Naive B cell (primary cell): ENCODE data around the gene ZC3H15. TPM values are rescaled to one million over a fixed set of nuclear protein-coding genes. Genes with fewer than 3 reads are reported as not detected.

Experiments used
- ATAC-seq, 2 donors: fragments of 150-1000 bp; cut with Tn5 transposase; 2 replicates each; pipeline ENCODE4 v1.10.0; 2021; ENCODE audit warnings: low read depth in 2 of 2, mild to moderate bottlenecking in 2 of 2, moderate library complexity in 2 of 2
- DNase-seq: peaks from one replicate; pipeline ENCODE4 v3.0.0; 2022
- H3K27ac Mint-ChIP-seq, 6 donors: one replicate each; pipeline ENCODE4 v1.8.0; 2020 to 2022; ENCODE audit warnings: mild to moderate bottlenecking in 6 of 6, mixed read lengths in 6 of 6, moderate library complexity in 5 of 6, inconsistent platforms in 2 of 6
- H3K27me3 Mint-ChIP-seq, 3 donors: one replicate each; pipeline ENCODE4 v1.8.0; 2021 to 2022; ENCODE audit warnings: mixed read lengths in 3 of 3, mild to moderate bottlenecking in 1 of 3
- H3K36me3 Mint-ChIP-seq, 2 donors: one replicate each; pipeline ENCODE4 v1.8.0; 2020 to 2022; ENCODE audit warnings: mixed read lengths in 2 of 2, inconsistent platforms in 1 of 2, mild to moderate bottlenecking in 1 of 2
- H3K4me1 Mint-ChIP-seq, 3 donors: one replicate each; pipeline ENCODE4 v1.8.0; 2020 to 2022; ENCODE audit warnings: mixed read lengths in 3 of 3, inconsistent platforms in 1 of 3, mild to moderate bottlenecking in 1 of 3, moderate library complexity in 1 of 3
- H3K4me3 Mint-ChIP-seq, 8 donors: one replicate each; pipeline ENCODE4 v1.8.0; 2020 to 2022; ENCODE audit warnings: mild to moderate bottlenecking in 8 of 8, mixed read lengths in 8 of 8, moderate library complexity in 8 of 8, inconsistent platforms in 2 of 8
- H3K9me3 Mint-ChIP-seq, 7 donors: one replicate each; pipeline ENCODE4 v1.8.0; 2020 to 2022; ENCODE audit warnings: mixed read lengths in 7 of 7, mild to moderate bottlenecking in 5 of 7, inconsistent platforms in 2 of 7, moderate library complexity in 1 of 7
- polyA plus RNA-seq, 6 donors: library from polyadenylated mRNA; unstranded; fragments of 300-500 nt; fragmentation: Illumina TruSeq; gene quantifications; one replicate each; pipeline ENCODE4 v1.2.3, GENCODE V29; 2021; ENCODE audit warnings: low read depth in 6 of 6

Gene ZC3H15
- polyA plus RNA-seq, 6 donors from 2014 or later = 50.2 to 73.9 (median 56.8) TPM

DNA sequence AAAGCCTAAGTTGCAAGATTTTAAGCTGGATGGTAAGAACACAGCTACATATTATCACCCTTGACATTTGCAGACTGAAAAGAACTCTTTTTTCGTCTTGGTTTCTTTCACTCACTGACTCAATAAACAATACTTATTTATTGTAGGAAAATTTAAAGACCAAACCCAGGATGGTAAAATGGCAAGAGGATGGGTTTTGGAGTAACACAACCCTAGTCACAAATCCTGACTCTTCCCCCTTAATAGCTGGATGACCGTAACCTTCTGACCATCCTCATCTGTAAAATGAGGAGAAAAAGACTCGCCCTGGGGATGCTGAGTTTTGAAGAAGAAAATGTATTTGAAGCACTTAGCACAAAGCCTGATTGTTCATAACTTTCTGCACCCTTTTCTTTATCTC, 48.3 kb downstream of the ZC3H15 start:
- DNase-seq (no peak), ATAC-seq (no peak)
- Mint-ChIP-seq H3K4me3 (no peak overlapping the region), H3K36me3 (no peaks in the 10 kb centered on the region), H3K27ac (no peak overlapping the region), H3K4me1 (no peaks in the 10 kb centered on the region), H3K9me3 (no peaks in the 10 kb centered on the region), H3K27me3 (peaks cover 0 to 16% (median 6%) of the 10 kb centered on the region in 3 donors)

DNA sequence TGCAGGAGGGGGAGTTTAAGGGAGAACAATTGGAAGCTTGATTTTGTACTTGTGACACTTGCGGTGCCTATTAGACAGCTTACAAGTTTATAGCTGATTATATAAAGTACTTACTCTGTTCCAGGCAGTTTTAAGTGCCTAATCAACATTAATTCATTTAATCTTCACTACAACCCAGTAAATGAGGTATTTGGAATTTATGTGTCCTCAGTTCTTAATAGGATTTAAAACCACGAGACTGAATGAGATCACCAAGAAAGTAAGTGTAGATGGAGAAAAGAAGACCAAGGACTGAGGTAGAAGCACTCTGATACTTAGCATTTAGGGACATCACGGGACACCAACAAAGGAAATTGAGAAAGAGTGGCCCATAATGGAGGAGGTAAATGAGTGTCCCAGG, 49.8 kb downstream of the ZC3H15 start:
- ATAC-seq = no peak
- H3K9me3 Mint-ChIP-seq = no peaks in the 10 kb centered on the region
- no peak for DNase-seq
- H3K27ac Mint-ChIP-seq = no peak overlapping the region
- H3K36me3 Mint-ChIP-seq = no peaks in the 10 kb centered on the region
- H3K4me3 Mint-ChIP-seq = no peak overlapping the region
- H3K4me1 Mint-ChIP-seq = no peaks in the 10 kb centered on the region
- peaks cover 0 to 16% (median 6%) of the 10 kb centered on the region in 3 donors for H3K27me3 Mint-ChIP-seq

DNA sequence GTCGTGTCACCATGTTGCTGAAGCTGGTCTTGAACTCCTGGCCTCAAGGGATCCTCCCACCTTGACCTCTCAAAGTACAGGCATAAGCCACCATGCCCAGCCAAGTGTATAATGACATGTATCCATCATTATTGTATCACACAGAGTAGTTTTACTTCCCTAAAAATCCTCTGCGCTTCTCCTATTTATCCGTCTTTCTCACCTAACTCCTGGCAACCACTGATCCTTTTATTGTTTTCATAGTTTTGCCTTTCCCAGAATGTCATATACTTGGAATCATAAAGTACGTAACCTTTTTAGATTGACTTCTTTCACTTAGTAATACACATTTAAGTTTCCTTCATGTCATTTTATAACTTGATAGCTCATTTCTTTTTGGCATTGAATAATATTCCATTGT, 51.0 kb downstream of the ZC3H15 start:
- Mint-ChIP-seq H3K4me1 (no peaks in the 10 kb centered on the region), H3K27ac (peak overlapping the region in 1 of 6 donors; percentile 35), H3K4me3 (no peak overlapping the region), H3K27me3 (peaks cover 0 to 20% (median 6%) of the 10 kb centered on the region in 3 donors), H3K9me3 (no peaks in the 10 kb centered on the region), H3K36me3 (no peaks in the 10 kb centered on the region)
- DNase-seq = no peak
- no peak for ATAC-seq

DNA sequence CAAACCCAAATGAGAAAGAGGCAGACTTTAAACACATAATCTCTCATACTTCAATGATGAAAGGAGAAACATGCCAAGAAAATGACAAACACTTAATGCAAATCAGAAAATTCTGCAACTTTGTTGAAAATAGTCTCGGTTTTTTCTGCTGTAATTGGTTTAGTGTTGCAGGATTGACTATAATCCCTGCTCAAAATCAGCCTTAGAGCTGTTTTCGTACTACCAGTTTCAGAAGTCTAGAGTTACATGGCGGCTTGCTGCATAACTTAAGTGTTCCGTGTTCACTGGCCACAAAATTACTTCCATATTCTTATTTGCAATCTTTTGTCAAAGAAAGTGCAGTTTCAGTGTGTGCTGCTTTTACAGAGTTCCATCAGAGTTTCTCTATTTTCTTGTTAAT, 54.9 kb downstream of the ZC3H15 start:
- H3K36me3 Mint-ChIP-seq = no peaks in the 10 kb centered on the region
- no peaks in the 10 kb centered on the region for H3K4me1 Mint-ChIP-seq
- peaks cover 0 to 19% (median 6%) of the 10 kb centered on the region in 3 donors for H3K27me3 Mint-ChIP-seq
- H3K9me3 Mint-ChIP-seq = no peaks in the 10 kb centered on the region
- no peak for ATAC-seq
- DNase-seq = no peak
- no peak overlapping the region for H3K4me3 Mint-ChIP-seq
- no peak overlapping the region for H3K27ac Mint-ChIP-seq

DNA sequence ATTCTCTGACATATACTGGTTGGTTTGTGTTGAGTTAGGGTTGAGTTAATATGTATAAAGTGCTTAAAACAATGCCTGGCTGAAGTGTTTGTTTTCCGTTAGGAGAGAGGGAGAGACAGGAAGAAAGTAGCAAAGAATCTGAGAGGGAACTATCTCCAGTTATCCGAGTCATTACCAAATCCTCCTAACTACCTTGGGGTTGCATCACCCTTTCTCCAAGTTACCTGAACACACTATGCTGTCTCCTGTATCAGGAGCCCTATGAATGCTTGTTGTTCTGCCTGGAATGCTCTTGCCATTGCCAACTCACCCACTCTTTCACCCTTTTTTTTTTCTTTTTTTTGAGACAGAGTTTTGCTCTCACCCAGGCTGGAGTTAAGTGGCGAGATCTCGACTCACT, 55.9 kb downstream of the ZC3H15 start:
- Mint-ChIP-seq H3K9me3 (no peaks in the 10 kb centered on the region), H3K4me1 (no peaks in the 10 kb centered on the region), H3K27ac (no peak overlapping the region), H3K27me3 (peaks cover 0 to 12% (median 2%) of the 10 kb centered on the region in 3 donors), H3K4me3 (no peak overlapping the region), H3K36me3 (no peaks in the 10 kb centered on the region)
- ATAC-seq = no peak
- DNase-seq = no peak

DNA sequence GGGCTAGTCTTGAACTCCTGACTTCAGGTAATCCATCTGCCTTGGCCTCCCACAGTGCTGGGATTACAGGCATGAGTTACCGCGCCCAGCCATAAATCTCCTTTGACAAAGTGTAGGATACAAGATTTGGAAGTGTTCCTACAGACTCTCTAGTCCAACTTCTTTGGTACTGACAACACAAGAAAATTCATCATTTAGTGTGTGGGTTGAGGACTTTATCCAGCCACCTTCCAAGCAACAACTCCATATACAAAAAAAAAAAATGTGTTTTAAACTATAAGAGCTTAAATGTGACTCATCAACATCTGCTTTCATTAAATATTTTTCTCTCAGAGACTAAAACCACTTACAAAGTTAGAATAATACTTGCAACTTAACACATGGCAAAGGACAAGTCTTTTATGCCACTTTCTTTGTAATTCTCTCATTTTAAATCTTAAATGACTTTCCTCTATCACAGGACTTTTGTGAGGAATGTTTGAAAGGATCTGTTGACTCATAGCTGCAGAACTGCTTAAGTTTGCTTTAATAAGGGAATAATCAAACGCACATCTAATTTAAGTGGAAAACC, 57.6 kb downstream of the ZC3H15 start:
- no peak for ATAC-seq
- Mint-ChIP-seq H3K27me3 (peaks cover 0 to 4% (median 0%) of the 10 kb centered on the region in 3 donors), H3K27ac (no peak overlapping the region), H3K4me3 (no peak overlapping the region), H3K36me3 (no peaks in the 10 kb centered on the region), H3K9me3 (no peaks in the 10 kb centered on the region), H3K4me1 (no peaks in the 10 kb centered on the region)
- no peak for DNase-seq

DNA sequence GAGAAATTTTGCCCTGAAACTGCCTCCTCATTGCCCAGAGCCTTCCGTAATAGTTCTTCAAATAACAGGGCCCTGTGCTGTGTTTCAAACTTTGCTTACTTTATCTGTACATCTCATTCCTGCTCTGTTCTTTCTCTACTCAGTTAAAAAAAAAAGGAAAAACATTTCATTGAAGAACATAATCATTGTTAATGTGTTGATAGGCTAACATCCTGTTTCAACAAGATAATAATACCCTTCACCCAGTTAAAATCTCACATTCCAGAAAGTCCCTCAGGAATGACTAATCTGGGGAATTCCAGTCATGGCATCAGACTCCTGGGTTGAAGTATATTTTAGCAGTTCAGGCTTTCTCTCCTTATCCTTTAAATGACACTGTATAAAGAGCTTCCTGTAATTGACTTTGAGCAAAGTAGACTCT, 58.2 kb downstream of the ZC3H15 start:
- H3K4me3 Mint-ChIP-seq = no peak overlapping the region
- H3K36me3 Mint-ChIP-seq = no peaks in the 10 kb centered on the region
- H3K4me1 Mint-ChIP-seq = no peaks in the 10 kb centered on the region
- no peak overlapping the region for H3K27ac Mint-ChIP-seq
- no peaks in the 10 kb centered on the region for H3K9me3 Mint-ChIP-seq
- DNase-seq (no peak), ATAC-seq (no peak)
- H3K27me3 Mint-ChIP-seq = peaks cover 0 to 4% (median 0%) of the 10 kb centered on the region in 3 donors

DNA sequence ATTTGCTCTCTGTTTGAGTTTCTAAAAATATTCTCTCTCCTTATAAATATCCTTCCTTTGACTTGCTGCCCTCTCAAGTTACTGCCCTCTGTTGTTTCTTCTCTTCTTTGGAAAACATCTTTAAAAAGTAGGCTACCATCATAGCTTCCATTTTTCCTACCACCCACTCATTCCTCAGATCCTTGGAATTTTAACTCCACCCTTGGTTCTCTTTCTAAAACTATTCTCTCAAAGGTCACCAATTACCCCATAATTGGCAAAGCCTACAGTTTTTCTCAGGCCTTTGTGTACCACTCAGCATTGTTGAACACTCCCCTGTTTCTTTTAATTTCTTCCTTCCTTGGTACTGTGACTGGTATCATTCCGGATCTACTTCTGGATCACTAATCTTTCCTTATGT, 60.8 kb downstream of the ZC3H15 start:
- DNase-seq (no peak), ATAC-seq (no peak)
- no peak overlapping the region for H3K27ac Mint-ChIP-seq
- no peaks in the 10 kb centered on the region for H3K4me1 Mint-ChIP-seq
- H3K27me3 Mint-ChIP-seq = peaks cover 4 to 8% (median 7%) of the 10 kb centered on the region in 3 donors
- H3K9me3 Mint-ChIP-seq = peaks cover 0 to 5% (median 0%) of the 10 kb centered on the region in 7 donors
- no peak overlapping the region for H3K4me3 Mint-ChIP-seq
- peaks cover 0 to 8% of the 10 kb centered on the region in 2 donors for H3K36me3 Mint-ChIP-seq

DNA sequence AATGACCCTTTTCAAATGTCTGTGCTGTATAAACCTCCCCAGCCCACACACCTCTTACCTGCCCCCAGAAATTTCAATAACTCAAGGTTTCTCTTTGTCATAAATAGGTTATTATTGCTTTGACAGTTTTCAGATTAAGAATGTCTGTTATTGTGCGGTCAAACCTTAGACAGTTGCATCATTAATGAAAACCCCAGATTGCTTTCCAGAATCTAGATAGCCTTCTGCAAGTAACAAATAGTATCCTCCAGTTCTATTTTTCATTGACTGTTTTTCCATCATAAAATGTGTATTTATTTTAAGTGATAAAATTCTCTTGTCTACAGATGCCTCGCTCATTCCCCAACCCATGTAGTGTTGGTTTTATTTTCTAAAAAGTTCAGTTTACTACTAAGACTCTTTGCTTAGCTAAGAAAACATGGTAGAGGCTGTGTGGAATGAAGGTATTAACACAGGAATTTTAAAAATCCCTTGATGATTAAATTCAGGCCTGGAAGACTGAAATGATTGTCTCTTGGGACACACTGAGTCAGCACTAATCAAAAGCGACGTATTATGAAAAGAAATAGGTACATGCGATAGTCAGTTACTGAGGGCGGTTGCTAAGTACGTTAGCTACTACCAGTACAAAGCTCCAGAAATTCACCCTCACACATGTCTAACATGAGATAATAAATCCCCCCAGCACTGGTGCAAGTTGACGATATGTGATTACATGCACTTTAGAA, 65.4 kb downstream of the ZC3H15 start:
- peaks cover 0 to 8% of the 10 kb centered on the region in 2 donors for H3K36me3 Mint-ChIP-seq
- H3K4me3 Mint-ChIP-seq = no peak overlapping the region
- H3K27me3 Mint-ChIP-seq = peaks cover 4 to 13% (median 8%) of the 10 kb centered on the region in 3 donors
- ATAC-seq (no peak), DNase-seq (no peak)
- H3K4me1 Mint-ChIP-seq = no peaks in the 10 kb centered on the region
- H3K9me3 Mint-ChIP-seq = peaks cover 0 to 5% (median 0%) of the 10 kb centered on the region in 7 donors
- no peak overlapping the region for H3K27ac Mint-ChIP-seq

DNA sequence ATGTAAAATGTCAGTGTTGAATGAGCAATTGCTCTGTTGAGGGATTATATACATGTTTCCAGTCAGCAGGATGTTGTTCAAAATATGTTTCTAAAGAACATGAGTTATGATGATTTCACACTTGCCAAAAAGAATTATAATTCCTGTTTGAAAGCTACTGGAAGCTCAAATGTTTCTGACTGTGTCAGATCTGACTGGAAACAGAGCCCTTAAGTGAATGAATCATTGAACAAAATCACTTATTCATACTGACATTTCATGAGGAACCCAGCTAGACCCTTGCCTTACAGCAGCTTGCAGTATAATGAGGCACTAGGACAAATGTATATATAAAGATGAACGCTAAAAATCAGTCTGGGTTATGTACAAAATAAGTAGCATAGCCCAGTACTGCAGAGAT, 68.4 kb downstream of the ZC3H15 start:
- DNase-seq = no peak
- Mint-ChIP-seq H3K36me3 (peaks cover 0 to 8% of the 10 kb centered on the region in 2 donors), H3K9me3 (peaks cover 0 to 5% (median 0%) of the 10 kb centered on the region in 7 donors), H3K27ac (no peak overlapping the region), H3K4me1 (no peaks in the 10 kb centered on the region), H3K4me3 (no peak overlapping the region), H3K27me3 (peaks cover 8 to 13% (median 9%) of the 10 kb centered on the region in 3 donors)
- ATAC-seq = no peak

DNA sequence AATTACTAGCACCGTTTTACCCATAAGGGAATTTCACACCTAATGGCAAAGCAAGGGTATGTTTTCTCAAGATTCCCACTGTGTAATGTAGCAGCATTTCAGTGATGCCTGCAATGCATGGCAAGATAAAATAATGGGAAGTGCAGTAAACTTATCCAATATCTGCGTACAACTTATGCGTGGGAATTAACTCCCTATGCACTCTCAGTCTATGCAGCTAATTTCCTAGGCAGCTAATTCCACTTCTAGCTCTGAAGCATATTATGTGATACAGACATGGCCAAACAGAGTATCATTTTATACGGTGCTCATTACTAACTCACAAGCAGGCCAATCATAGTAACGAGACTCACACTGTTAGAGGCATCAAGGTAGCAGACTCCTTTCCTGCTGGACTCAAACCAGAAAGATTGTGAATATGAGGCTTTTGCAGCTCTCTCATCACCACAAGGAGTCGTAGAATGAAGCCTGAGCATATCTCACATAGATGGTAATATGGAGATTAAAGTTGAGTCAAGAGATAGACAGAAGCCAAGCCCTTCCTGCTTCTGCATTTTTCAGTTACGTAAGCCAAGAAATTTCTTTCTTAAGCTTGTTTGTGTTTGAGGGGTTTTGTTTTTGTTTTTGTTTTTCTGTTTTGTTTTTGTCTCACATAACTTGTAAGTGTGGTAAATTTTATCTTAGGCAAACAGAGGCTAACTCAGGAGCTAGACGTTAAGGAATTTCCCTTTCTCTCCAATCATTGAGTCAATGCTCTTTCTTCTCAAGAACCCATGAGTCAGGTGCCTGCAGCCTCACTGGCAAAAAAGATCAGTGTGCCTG, 69.0 kb downstream of the ZC3H15 start:
- no peak overlapping the region for H3K27ac Mint-ChIP-seq
- peaks cover 0 to 7% of the 10 kb centered on the region in 2 donors for H3K36me3 Mint-ChIP-seq
- peaks cover 5 to 11% (median 8%) of the 10 kb centered on the region in 3 donors for H3K27me3 Mint-ChIP-seq
- no peak overlapping the region for H3K4me3 Mint-ChIP-seq
- ATAC-seq = no peak
- DNase-seq = no peak
- H3K4me1 Mint-ChIP-seq = no peaks in the 10 kb centered on the region
- peaks cover 0 to 3% (median 0%) of the 10 kb centered on the region in 7 donors for H3K9me3 Mint-ChIP-seq

DNA sequence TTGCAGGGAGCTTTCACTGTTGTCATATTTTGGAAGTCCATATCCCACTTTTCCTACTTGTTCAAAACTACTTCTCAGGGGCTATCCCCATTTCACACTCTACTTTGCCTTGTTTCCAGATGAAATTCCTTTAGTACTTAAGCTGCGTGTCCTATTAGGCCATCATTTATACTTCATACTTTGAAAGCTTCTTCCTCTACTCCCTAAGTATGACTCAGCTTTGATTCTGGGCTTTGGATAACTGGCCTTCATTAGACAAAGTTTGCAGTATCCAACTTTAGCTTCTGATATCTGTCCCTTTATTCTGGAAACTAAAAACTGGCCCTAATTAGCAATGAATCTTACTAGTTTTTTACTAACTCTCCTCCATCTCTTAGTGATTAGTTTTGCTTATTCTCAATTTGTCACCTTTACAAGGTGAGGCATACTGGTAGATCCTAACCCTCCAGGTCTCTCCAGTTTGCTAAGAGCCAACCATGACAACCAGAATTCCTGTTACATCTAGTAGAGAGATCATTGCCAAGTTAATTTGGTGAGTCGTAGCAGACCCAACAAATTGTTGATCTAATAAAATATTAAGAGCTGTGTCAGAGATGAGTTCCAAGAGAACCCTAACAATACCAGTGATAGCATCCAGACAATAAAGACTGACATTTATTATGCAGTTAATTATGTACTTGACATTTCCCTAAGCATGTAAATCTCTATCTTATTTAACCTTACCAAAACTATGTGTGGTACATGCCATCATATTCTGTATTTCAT, 72.6 kb downstream of the ZC3H15 start:
- H3K27me3 Mint-ChIP-seq = peaks cover 5 to 24% (median 10%) of the 10 kb centered on the region in 3 donors
- peaks cover 0 to 7% (median 2%) of the 10 kb centered on the region in 7 donors for H3K9me3 Mint-ChIP-seq
- no peak overlapping the region for H3K4me3 Mint-ChIP-seq
- ATAC-seq (no peak), DNase-seq (no peak)
- no peaks in the 10 kb centered on the region for H3K4me1 Mint-ChIP-seq
- H3K36me3 Mint-ChIP-seq = peaks cover 5 to 7% of the 10 kb centered on the region in 2 donors
- no peak overlapping the region for H3K27ac Mint-ChIP-seq
